ENCODE measurements around the gene COL19A1.
"Not testable (repeated sequence)": the region's sequence is repeated elsewhere in the genome, so short reads cannot be mapped to it uniquely, and the experiment has no call there.

Gene COL19A1

GRCh38 chr6:69866351-69866769 lies at the start of gene COL19A1:
Gene COL19A1 (plus strand): TSS chr6:69866556. CDS start chr6:69879568, 13,012 bp downstream.
- DNase-seq, result no peak

GRCh38 chr6:69816569-69816968 lies 49.8 kb upstream of the COL19A1 start:
- no peak for DNase-seq

GRCh38 chr6:69817358-69817757 lies 49.0 kb upstream of the COL19A1 start:
- DNase-seq, result no peak

- no peak for DNase-seq
Observed at GRCh38 chr6:69818223-69818930, 48.0 kb upstream of the COL19A1 start.

- DNase-seq, result no peak
Observed at GRCh38 chr6:69819138-69819537, 47.2 kb upstream of the COL19A1 start.

GRCh38 chr6:69820018-69820417 lies 46.3 kb upstream of the COL19A1 start:
- DNase-seq, result no peak

GRCh38 chr6:69820438-69820837 lies 45.9 kb upstream of the COL19A1 start:
- DNase-seq, result no peak

- not testable (repeated sequence) for DNase-seq
Observed at GRCh38 chr6:69824355-69824754, 42.0 kb upstream of the COL19A1 start.

- DNase-seq, result no peak
Observed at GRCh38 chr6:69825904-69826303, 40.5 kb upstream of the COL19A1 start.

GRCh38 chr6:69827276-69827893 lies 39.0 kb upstream of the COL19A1 start:
- DNase-seq, result no peak

GRCh38 chr6:69832558-69832957 lies 33.8 kb upstream of the COL19A1 start:
- no peak for DNase-seq

GRCh38 chr6:69835414-69836179 lies 30.8 kb upstream of the COL19A1 start:
- DNase-seq, result peak; percentile 62

- DNase-seq, result no peak
Observed at GRCh38 chr6:69841862-69842261, 24.5 kb upstream of the COL19A1 start.

- DNase-seq, result no peak
Observed at GRCh38 chr6:69843189-69843588, 23.2 kb upstream of the COL19A1 start.

- DNase-seq, result no peak
Observed at GRCh38 chr6:69846312-69846711, 20.0 kb upstream of the COL19A1 start.

GRCh38 chr6:69846770-69847491 lies 19.4 kb upstream of the COL19A1 start:
- no peak for DNase-seq

- DNase-seq, result no peak
Observed at GRCh38 chr6:69847492-69847788, 18.9 kb upstream of the COL19A1 start.

- no peak for DNase-seq
Observed at GRCh38 chr6:69848552-69848951, 17.8 kb upstream of the COL19A1 start.

- DNase-seq, result no peak
Observed at GRCh38 chr6:69852706-69853105, 13.7 kb upstream of the COL19A1 start.

GRCh38 chr6:69861986-69862385 lies 4.4 kb upstream of the COL19A1 start:
- no peak for DNase-seq

- no peak for DNase-seq
Observed at GRCh38 chr6:69863766-69864165, 2.6 kb upstream of the COL19A1 start.

GRCh38 chr6:69865126-69865525 lies 1.2 kb upstream of the COL19A1 start:
- no peak for DNase-seq
